Naive thymus-derived CD8-positive, alpha-beta T cell (primary cell): ENCODE measurements around the gene EEF1G. TPM values are rescaled to one million over a fixed set of nuclear protein-coding genes. Genes with fewer than 3 reads are reported as not detected.
"Not testable (repeated sequence)": the region's sequence is repeated elsewhere in the genome, so short reads cannot be mapped to it uniquely, and the experiment has no call there.

Experiments
- ATAC-seq, 2 donors: fragments of 150-1000 bp; cut with Tn5 transposase in 1 of 2; sonication (Bioruptor Pico), chemical (Tn5 transposase) in 1 of 2; 1 replicate in 1 of 2; 2 replicates in 1 of 2; pipeline ENCODE4 v1.10.0; 2021; ENCODE audit warnings: mild to moderate bottlenecking in 2 of 2, moderate library complexity in 2 of 2
- POLR2A ChIA-PET: fragments of 350-600 bp; sonication (Branson Sonifier 250); formaldehyde crosslinking; loops from one replicate; lab custom pipeline; 2021; ENCODE audit warnings: antibody characterized with exemption; lab: Charles Lee
- DNase-seq, 10 donors: peaks; one replicate each; pipeline versions ENCODE4 v3.0.0 to v3.0.0-alpha.2; 2020 to 2022
- H3K27ac Mint-ChIP-seq, 10 donors: one replicate each; pipeline ENCODE4 v1.8.0; 2020 to 2022; ENCODE audit warnings: mild to moderate bottlenecking in 10 of 10, mixed read lengths in 10 of 10, moderate library complexity in 4 of 10, inconsistent platforms in 1 of 10
- H3K27me3 Mint-ChIP-seq, 5 donors: one replicate each; pipeline ENCODE4 v1.8.0; 2021 to 2022; ENCODE audit warnings: mixed read lengths in 5 of 5
- H3K36me3 Mint-ChIP-seq, 3 donors: one replicate each; pipeline ENCODE4 v1.8.0; 2020 to 2022; ENCODE audit warnings: mixed read lengths in 3 of 3, mild to moderate bottlenecking in 2 of 3, inconsistent platforms in 1 of 3
- H3K4me1 Mint-ChIP-seq, 4 donors: one replicate each; pipeline ENCODE4 v1.8.0; 2021 to 2022; ENCODE audit warnings: mixed read lengths in 4 of 4
- H3K4me3 Mint-ChIP-seq, 10 donors: one replicate each; pipeline ENCODE4 v1.8.0; 2020 to 2022; ENCODE audit warnings: mild to moderate bottlenecking in 10 of 10, mixed read lengths in 10 of 10, moderate library complexity in 6 of 10, inconsistent platforms in 1 of 10
- H3K9me3 Mint-ChIP-seq, 9 donors: one replicate each; pipeline ENCODE4 v1.8.0; 2020 to 2022; ENCODE audit warnings: mixed read lengths in 9 of 9, mild to moderate bottlenecking in 3 of 9, inconsistent platforms in 1 of 9, moderate library complexity in 1 of 9
- polyA plus RNA-seq, 3 donors: library from polyadenylated mRNA; unstranded; fragments of 300-500 nt; fragmentation: Illumina TruSeq; gene quantifications; one replicate each; pipeline ENCODE4 v1.2.3, GENCODE V29; 2021
- total RNA-seq, 8 experiments: library from RNA in 2 of 8; stranded (reverse) in 2 of 8; gene quantifications; one replicate each; pipeline ENCODE4 v1.2.3 and lab custom pipeline; 2021 to 2026

The EEF1G gene
- total and polyA plus RNA-seq, 5 experiments from 2014 or later: 1,637 to 2,152 (median 2,038) TPM

DNA sequence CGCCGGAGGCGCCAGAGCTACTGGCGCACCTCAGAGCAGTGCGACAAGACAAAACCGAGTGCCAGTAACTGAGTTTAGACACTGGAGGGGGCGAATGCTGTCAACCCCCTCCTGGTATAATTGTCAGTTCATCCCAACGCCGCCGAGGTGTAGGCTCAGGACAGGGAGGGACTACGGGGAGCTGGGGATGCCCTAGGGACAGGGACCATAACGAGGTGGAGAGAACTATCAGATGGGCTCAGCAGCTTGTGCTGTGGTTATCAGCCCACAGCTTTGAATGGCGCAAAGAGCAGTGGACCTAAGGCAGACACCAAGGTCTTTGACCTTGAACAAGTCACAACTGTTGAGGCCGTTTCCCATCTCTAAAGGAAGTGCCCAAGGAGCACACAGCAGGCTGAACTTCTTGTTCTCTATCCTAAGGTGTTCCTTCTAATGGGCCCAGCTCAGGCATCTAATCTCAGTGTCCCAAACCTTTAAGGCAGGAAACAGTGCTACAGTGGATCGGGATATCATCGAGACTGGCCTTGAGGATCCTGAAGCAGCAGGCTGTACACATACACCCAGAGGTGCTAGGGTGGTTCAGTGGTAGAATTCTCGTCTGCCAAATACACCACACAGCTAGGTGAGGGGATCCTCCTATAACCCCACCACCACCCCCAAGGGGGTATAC, 18.6 kb upstream of the EEF1G start:
- Mint-ChIP-seq H3K4me3 (peak overlapping the region; percentile 85 to 97 (median 94)), H3K4me1 (peaks cover 15 to 62% (median 54%) of the 10 kb centered on the region in 4 donors), H3K27me3 (peaks cover 0 to 3% (median 0%) of the 10 kb centered on the region in 5 donors), H3K36me3 (peaks cover 4 to 58% (median 19%) of the 10 kb centered on the region in 3 donors), H3K9me3 (no peaks in the 10 kb centered on the region), H3K27ac (peak overlapping the region; percentile 95 to 99 (median 98))
- POLR2A ChIA-PET: interaction anchor here (0.5 to 8.1 kb wide), 50 partner anchors 11 to 1748 kb away, joined by 3 to 251 read pairs (median 10); partner anchors contain the start of genes AHNAK, B3GAT3, BSCL2 and C11orf98
- no peak for ATAC-seq
- DNase-seq: no peak

DNA sequence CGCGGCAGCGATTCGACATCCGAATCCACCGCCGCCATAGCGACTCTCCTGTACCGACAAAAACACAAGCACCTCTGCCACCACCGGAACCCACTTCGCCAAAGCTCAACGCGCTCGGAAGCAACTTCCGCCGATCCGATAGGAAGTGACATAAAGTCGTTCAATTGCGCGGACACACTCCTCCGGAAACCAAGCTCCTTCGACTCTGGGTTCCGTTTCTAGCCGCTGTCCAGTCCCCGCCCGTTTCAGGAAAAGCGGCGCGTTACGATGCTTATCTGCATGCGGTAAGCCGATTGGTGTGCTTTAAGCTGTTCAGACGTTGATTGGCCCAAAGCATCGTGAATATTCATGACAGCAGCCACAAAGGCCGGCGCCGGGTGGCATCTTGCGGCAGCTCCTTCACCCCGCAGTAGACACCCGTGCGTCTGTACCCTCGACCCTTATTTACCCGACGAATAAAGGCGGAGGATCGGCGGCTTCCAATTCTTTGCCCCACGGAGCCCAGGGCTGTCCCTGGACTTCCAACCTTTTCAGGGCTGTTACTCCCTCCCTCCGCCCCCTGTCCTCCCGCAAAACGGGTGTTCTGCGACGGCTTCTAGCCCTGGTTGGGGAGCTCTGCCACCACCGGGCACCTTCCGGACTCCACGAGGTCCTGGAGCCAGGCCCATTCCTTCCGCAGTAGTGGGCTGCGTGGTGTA, 17.9 kb upstream of the EEF1G start, which contains the start of gene TUT1:
Gene TUT1 (minus strand): TSS at position 76 of the 698 bp plus-strand sequence. CDS start 38 bp downstream, at position 38.
- peak within 1 kb of the TSS; percentile 95 to 99 (median 98) for H3K27ac Mint-ChIP-seq
- DNase-seq (peak; percentile 81 to 98 (median 96)), ATAC-seq (peak; percentile 84 to 86)
- H3K9me3 Mint-ChIP-seq: no peaks in the 10 kb centered on the region
- peaks cover 0 to 3% (median 0%) of the 10 kb centered on the region in 5 donors for H3K27me3 Mint-ChIP-seq
- peaks cover 4 to 57% (median 17%) of the 10 kb centered on the region in 3 donors for H3K36me3 Mint-ChIP-seq
- POLR2A ChIA-PET: interaction anchor here (0.5 to 8.1 kb wide), 59 partner anchors 10 to 1749 kb away, joined by 3 to 251 read pairs (median 6); partner anchors contain the start of genes AHNAK, B3GAT3, BSCL2 and C11orf98
- peaks cover 15 to 60% (median 51%) of the 10 kb centered on the region in 4 donors for H3K4me1 Mint-ChIP-seq
- peak within 1 kb of the TSS; percentile 85 to 97 (median 94) for H3K4me3 Mint-ChIP-seq

DNA sequence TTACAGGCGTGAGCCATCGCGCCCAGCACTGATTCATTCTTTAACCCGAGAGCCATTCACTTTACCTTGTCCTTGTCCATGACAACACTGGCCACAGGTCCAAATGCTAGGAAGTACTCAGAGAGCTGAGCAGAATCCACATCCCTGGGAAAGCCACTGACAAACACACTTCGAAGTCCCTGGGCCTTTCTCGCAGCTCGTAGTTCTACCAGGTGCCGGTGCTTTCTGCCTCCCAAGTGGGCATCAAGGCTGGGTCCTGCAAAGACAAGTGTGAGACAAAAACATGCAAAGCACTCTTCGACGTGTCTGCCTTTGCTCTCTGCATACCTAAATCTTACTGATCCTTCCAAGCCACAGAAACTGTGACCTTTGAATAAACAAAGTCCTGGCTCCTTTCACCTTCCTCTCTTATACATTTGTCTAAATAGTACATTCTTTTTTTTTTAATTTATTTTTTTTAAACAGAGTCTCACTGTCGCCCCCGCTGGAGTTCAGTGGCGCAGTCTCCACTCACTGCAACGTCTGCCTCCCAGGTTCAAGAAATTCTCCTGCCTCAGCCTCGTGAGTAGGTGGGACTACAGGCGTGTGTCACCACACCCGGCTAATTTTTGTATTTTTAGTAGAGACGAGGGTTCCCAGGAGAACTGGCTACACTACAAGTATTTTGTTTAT, 15.4 kb upstream of the EEF1G start:
- H3K36me3 Mint-ChIP-seq: peaks cover 0 to 52% (median 10%) of the 10 kb centered on the region in 3 donors
- H3K4me1 Mint-ChIP-seq: peaks cover 16 to 56% (median 41%) of the 10 kb centered on the region in 4 donors
- peak overlapping the region in 7 of 10 donors; percentile 8 to 99 (median 79) for H3K27ac Mint-ChIP-seq
- DNase-seq: peak in 1 of 10 donors; percentile 13
- no peak for ATAC-seq
- peak overlapping the region in 4 of 10 donors; percentile 18 to 96 (median 63) for H3K4me3 Mint-ChIP-seq
- H3K9me3 Mint-ChIP-seq: no peaks in the 10 kb centered on the region
- POLR2A ChIA-PET: interaction anchor here (1.1 to 8.1 kb wide), 5 partner anchors 10 to 79 kb away, joined by 3 to 251 read pairs (median 40); partner anchors contain the start of genes C11orf98, CSKMT, EEF1G and EML3
- H3K27me3 Mint-ChIP-seq: peaks cover 0 to 3% (median 0%) of the 10 kb centered on the region in 5 donors

- Mint-ChIP-seq H3K4me1 (peaks cover 4 to 40% (median 10%) of the 10 kb centered on the region in 4 donors), H3K36me3 (peaks cover 0 to 73% (median 10%) of the 10 kb centered on the region in 3 donors), H3K27ac (peak overlapping the region in 1 of 10 donors; percentile 15)
- H3K4me3 Mint-ChIP-seq, ATAC-seq, H3K9me3 Mint-ChIP-seq, DNase-seq, H3K27me3 Mint-ChIP-seq: not testable (repeated sequence)
- POLR2A ChIA-PET: interaction anchor here (0.6 to 8.1 kb wide), 5 partner anchors 11 to 269 kb away, joined by 3 to 40 read pairs (median 3); partner anchors contain the start of genes C11orf98, CSKMT and EEF1G
Observed at GRCh38 chr11:62585356-62585755, 11.7 kb upstream of the EEF1G start.

DNA sequence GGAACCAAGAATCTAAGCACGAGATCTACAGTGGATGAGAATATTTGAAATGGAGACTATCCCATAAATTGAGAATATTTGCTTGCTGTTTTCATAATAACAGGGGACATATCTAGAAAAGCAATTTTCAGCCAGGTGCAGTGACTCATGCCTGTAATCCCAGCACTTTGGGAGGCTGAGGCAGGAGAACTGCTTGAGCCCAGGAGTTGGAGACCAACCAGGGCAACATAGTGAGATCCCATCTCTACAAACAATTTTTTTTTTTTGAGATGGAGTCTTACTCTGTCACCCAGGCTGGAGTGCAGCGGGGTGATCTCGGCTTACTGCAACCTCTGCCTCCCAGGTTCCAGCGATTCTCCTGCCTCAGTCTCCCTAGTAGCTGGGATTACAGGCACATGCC, 8.0 kb upstream of the EEF1G start:
- POLR2A ChIA-PET: interaction anchor here (1.2 kb wide), 1 partner anchor 10 kb away, joined by 4 read pairs; the partner anchor contains the start of gene TUT1
- peaks cover 0 to 73% (median 10%) of the 10 kb centered on the region in 3 donors for H3K36me3 Mint-ChIP-seq

DNA sequence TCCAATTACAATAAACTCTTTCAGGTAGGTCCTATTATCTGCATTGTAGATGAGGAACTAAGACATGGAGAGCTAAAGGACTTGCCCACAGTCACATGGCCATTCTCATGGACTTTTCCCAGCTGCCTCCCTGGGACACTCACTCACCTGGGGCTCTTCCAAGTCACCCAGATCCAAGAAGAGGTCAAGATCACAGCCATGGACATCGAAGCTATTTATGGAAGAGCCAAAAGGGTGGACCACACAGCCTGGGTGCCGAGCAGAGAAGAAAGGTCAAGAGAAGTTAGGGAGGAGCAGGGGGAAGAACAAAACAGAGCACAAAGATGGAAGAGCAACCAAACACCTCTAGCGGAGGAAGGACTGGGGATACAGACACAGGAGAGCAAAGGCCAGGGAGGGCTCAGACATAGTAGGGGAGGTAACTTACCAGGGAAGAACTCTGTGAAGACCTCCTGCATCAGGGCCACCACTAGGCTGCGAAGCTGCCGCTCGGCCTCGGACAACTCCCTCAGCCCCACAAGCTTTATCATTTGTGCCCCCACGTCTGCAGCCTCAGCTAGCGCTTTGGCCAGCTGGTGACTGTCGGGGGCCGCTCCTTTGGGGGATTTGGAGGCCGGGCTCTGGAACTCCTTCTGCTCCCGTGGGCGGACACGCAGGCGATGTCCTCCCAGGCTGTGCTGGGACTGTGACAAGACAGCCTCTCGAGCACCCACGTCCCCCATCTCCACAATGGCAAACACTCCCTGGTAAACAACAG, 7.4 kb upstream of the EEF1G start:
- H3K9me3 Mint-ChIP-seq: no peaks in the 10 kb centered on the region
- POLR2A ChIA-PET: interaction anchor here (0.9 to 1.3 kb wide), 3 partner anchors 10 to 84 kb away, joined by 3 to 4 read pairs (median 3); partner anchors contain the start of genes C11orf98, CSKMT and TUT1
- ATAC-seq (no peak), DNase-seq (no peak)
- peak overlapping the region in 5 of 10 donors; percentile 4 to 61 (median 51) for H3K27ac Mint-ChIP-seq
- H3K27me3 Mint-ChIP-seq: no peaks in the 10 kb centered on the region
- H3K36me3 Mint-ChIP-seq: peaks cover 0 to 75% (median 8%) of the 10 kb centered on the region in 3 donors
- peaks cover 0 to 16% (median 5%) of the 10 kb centered on the region in 4 donors for H3K4me1 Mint-ChIP-seq
- no peak overlapping the region for H3K4me3 Mint-ChIP-seq

More for the DNA sequence above, 8.0 kb upstream of the EEF1G start:
- ATAC-seq, DNase-seq, H3K9me3 Mint-ChIP-seq, H3K27ac Mint-ChIP-seq, H3K27me3 Mint-ChIP-seq, H3K4me3 Mint-ChIP-seq: not testable (repeated sequence)
- H3K4me1 Mint-ChIP-seq: peaks cover 0 to 17% (median 5%) of the 10 kb centered on the region in 4 donors

GRCh38 chr11:62579252-62579651, 5.6 kb upstream of the EEF1G start:
- DNase-seq (no peak), ATAC-seq (no peak)
- Mint-ChIP-seq H3K4me1 (peaks cover 11 to 23% (median 18%) of the 10 kb centered on the region in 4 donors), H3K27me3 (no peaks in the 10 kb centered on the region), H3K9me3 (no peaks in the 10 kb centered on the region), H3K36me3 (peaks cover 0 to 64% (median 5%) of the 10 kb centered on the region in 3 donors), H3K27ac (no peak overlapping the region), H3K4me3 (no peak overlapping the region)
- POLR2A ChIA-PET: interaction anchor here (7.5 kb wide), 1 partner anchor 12 kb away, joined by 104 read pairs; the partner anchor contains the start of gene TUT1

DNA sequence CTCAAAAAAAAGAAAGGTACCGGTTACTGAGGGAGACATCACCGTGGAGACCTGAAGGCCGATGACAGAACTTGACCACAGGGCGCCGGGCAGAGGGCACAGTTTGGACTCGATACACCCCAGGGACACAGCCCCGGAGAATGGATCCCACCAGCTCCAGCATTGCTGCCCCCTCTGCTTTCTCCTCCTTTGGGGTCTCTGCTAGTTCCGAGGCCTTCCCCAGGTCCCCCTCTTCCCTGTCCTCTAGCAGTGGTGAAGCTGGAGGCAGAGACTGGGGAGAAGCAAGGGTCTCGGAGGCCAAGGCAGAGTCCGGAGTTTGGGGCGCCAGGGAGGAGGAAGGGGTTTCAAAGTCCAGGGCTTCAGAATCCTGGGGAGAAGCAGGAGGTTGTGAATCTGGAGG, 4.8 kb upstream of the EEF1G start:
- Mint-ChIP-seq H3K27me3 (no peaks in the 10 kb centered on the region), H3K27ac (peak overlapping the region in 2 of 10 donors; percentile 28 to 52), H3K4me3 (no peak overlapping the region), H3K4me1 (peaks cover 16 to 25% (median 20%) of the 10 kb centered on the region in 4 donors), H3K36me3 (peaks cover 0 to 59% (median 5%) of the 10 kb centered on the region in 3 donors), H3K9me3 (no peaks in the 10 kb centered on the region)
- no peak for DNase-seq
- POLR2A ChIA-PET: interaction anchor here (0.7 to 7.5 kb wide), 2 partner anchors 13 to 72 kb away, joined by 7 to 104 read pairs; partner anchors contain the start of gene TUT1
- ATAC-seq: no peak

GRCh38 chr11:62577046-62577714, 3.5 kb upstream of the EEF1G start:
- Mint-ChIP-seq H3K4me3 (no peak overlapping the region), H3K27ac (peak overlapping the region in 6 of 10 donors; percentile 26 to 81 (median 40)), H3K4me1 (peaks cover 28 to 38% (median 30%) of the 10 kb centered on the region in 4 donors), H3K27me3 (no peaks in the 10 kb centered on the region), H3K9me3 (no peaks in the 10 kb centered on the region), H3K36me3 (peaks cover 0 to 58% (median 5%) of the 10 kb centered on the region in 3 donors)
- POLR2A ChIA-PET: interaction anchor here (0.5 to 7.5 kb wide), 6 partner anchors 15 to 209 kb away, joined by 3 to 104 read pairs (median 4); partner anchors contain the start of gene TUT1
- no peak for DNase-seq
- no peak for ATAC-seq

DNA sequence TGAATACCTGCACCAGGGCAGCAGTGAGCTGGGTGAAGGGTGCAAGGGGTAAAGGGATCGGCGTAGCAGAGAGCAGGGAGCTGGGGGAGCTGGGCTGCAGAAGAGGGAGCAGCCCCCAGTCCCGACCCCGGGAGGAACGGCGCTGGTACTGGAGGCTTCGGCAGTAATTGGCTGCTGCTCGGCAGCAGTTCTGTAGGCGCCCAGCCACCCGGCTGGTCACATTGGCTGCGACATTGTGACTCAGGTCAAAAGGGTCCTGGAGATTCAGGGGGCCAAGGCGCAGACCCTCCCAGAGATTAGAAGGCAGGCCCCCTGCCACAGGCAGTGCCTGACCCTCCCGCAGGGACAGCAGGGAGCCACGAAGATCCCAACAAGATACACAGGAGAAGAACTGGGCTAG, 2.1 kb upstream of the EEF1G start:
- Mint-ChIP-seq H3K9me3 (no peaks in the 10 kb centered on the region), H3K27ac (peak overlapping the region in 7 of 10 donors; percentile 57 to 99 (median 79)), H3K4me1 (peaks cover 37 to 47% (median 40%) of the 10 kb centered on the region in 4 donors), H3K4me3 (peak overlapping the region in 9 of 10 donors; percentile 11 to 97 (median 69)), H3K36me3 (peaks cover 0 to 60% (median 9%) of the 10 kb centered on the region in 3 donors), H3K27me3 (no peaks in the 10 kb centered on the region)
- POLR2A ChIA-PET: interaction anchor here (2.8 to 7.5 kb wide), 2 partner anchors 10 to 16 kb away, joined by 40 to 104 read pairs; partner anchors contain the start of gene TUT1
- no peak for DNase-seq
- no peak for ATAC-seq
